Stomach (tissue), 9 donors: Measurements from ENCODE around the gene CASR. TPM values are rescaled to one million over a fixed set of nuclear protein-coding genes. Genes with fewer than 3 reads are reported as not detected.
A peak's percentile ranks its signal among the peaks of the same experiment; 100 is the strongest.

Source experiments
- DNase-seq, 2 donors: peaks; one replicate each; pipeline versions ENCODE4 v3.0.0 to v3.0.0-alpha.2; 2013 to 2019
- H3K27ac ChIP-seq, 5 donors: fragments of 200-600 bp in 4 of 5; sonication (generic) in 4 of 5; one replicate each; pipeline ENCODE4 v1.5.1; 2013 to 2019; ENCODE audit warnings: mild to moderate bottlenecking in 1 of 5, moderate library complexity in 1 of 5
- H3K27me3 ChIP-seq, 3 donors: fragments of 200-600 bp; sonication (generic); one replicate each; pipeline ENCODE4 v1.5.1; 2017 to 2019; ENCODE audit warnings: mixed run types in 1 of 3
- H3K36me3 ChIP-seq, 4 donors: fragments of 200-600 bp; sonication (generic); 1 replicate in 3 of 4; 2 replicates in 1 of 4; pipeline ENCODE4 v1.5.1; 2016 to 2019
- H3K4me1 ChIP-seq, 4 donors: fragments of 200-600 bp; sonication (generic); one replicate each; pipeline ENCODE4 v1.5.1; 2016 to 2019
- H3K4me3 ChIP-seq, 4 donors: fragments of 200-600 bp; sonication (generic) in 3 of 4; one replicate each; pipeline ENCODE4 v1.5.1; 2016 to 2019; ENCODE audit warnings: mild to moderate bottlenecking in 1 of 4
- H3K9me3 ChIP-seq, 4 donors: fragments of 200-600 bp; sonication (generic); one replicate each; pipeline ENCODE4 v1.5.1; 2016 to 2019
- CTCF ChIP-seq, 7 experiments: fragments of 450-650 bp in 4 of 7; fragments of 200-600 bp in 3 of 7; sonication (generic) in 3 of 7; IDR thresholded peaks; one replicate each; pipeline ENCODE4 v1.5.1; 2016 to 2019; ENCODE audit warnings: antibody characterized with exemption in 7 of 7, control low read depth in 2 of 7, mild to moderate bottlenecking in 1 of 7
- EP300 ChIP-seq: sonication (generic); formaldehyde crosslinking; IDR thresholded peaks from one replicate; pipeline ENCODE4 v1.6.1; 2017; ENCODE audit warnings: antibody characterized with exemption
- POLR2A ChIP-seq, 4 donors: fragments of 450-650 bp; IDR thresholded peaks; one replicate each; pipeline ENCODE4 v1.6.1; 2016; ENCODE audit warnings: antibody characterized with exemption in 4 of 4, control low read depth in 2 of 4, mild to moderate bottlenecking in 1 of 4, moderate library complexity in 1 of 4
- POLR2AphosphoS5 ChIP-seq, 3 donors: sonication (generic); formaldehyde crosslinking; IDR thresholded peaks; one replicate each; pipeline ENCODE4 v1.6.1; 2016; ENCODE audit warnings: antibody characterized with exemption in 3 of 3
- WGBS, 5 donors: extraction: QIAGEN DNeasy Blood & Tissue Kit in 3 of 5; methylation state at CpG; one replicate each; pipeline versions ENCODE4 v1.1.5 to v1.1.7; 2013 to 2018; 5-methylcytosine and 5-hydroxymethylcytosine counted together
- intact Hi-C: fragments of 100-400 bp; cut with DNase I; formaldehyde crosslinking; loops from one replicate; pipeline ENCODE4 v1.15.1; 2023; ENCODE audit warnings: low total_unique reads
- polyA plus RNA-seq, 3 donors: library from polyadenylated mRNA; stranded (reverse); fragments of 200-250 nt; gene quantifications; one replicate each; pipeline ENCODE4 v1.2.3, GENCODE V29; 2013
- total RNA-seq, 5 donors: library from RNA; depleted of rRNA; stranded (reverse); fragments of >200 nt; gene quantifications; one replicate each; pipeline versions ENCODE4 v1.1.0 to v1.2.3, GENCODE V29; 2014 to 2016
- donor health status: healthy with polysubstance abuse.
- donor health status: Bipolar disorder and iron deficiency.
- donor health status: healthy.

The CASR gene
- total and polyA plus RNA-seq, 8 donors = 0.03 to 3.0 (median 0.43) TPM; not detected in 4

GRCh38 chr3:122322095-122323075 lies 138.9 kb downstream of the CASR start:
- Histone ChIP-seq H3K36me3 (no peaks in the 10 kb centered on the region), H3K4me1 (peaks cover 0 to 14% (median 7%) of the 10 kb centered on the region in 4 donors), H3K27ac (peak overlapping the region in 4 of 5 donors; percentile 22 to 45 (median 34)), H3K4me3 (no peak overlapping the region), H3K9me3 (peaks cover 0 to 4% (median 0%) of the 10 kb centered on the region in 4 donors), H3K27me3 (no peaks in the 10 kb centered on the region)
- peak in 1 of 2 donors; percentile 53 for DNase-seq
- TF ChIP-seq POLR2A (IDR thresholded peaks at IDR 0.05) = no peak
- TF ChIP-seq POLR2AphosphoS5 (IDR thresholded peaks at IDR 0.05) = no peak
- TF ChIP-seq EP300 = no peak
- WGBS, 5 donors = 46 to 59% (median 53%) methylated on average over 5 of the region's 5 CpGs
- intact Hi-C loops = no loop called here

DNA sequence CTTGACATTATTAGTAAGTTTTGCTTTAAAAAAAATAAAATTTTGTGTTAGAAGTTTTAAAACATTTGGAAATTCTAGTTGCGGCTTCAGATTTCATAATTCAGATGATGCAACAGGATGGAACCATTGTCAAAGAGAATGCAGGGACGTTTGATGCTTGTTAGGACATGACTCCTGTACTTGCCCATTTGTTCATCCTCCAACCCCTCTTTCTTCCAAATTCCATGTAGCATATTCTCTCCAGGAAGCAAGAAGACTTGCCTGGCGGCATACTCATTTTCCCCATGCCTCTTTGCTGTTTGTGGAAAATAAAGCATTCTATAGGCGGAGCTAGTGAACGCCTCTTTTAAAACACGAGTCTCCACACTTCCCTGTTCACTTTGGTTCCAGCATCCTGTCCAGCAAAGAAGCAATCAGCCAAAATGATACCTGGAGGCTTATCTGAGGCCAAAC lies 141.4 kb downstream of the CASR start, which contains the start of gene CSTA:
Gene CSTA, plus strand, starts transcription at position 378 of the 453 bp plus-strand sequence. Its CDS starts 45 bp downstream, at position 423.
- peaks cover 0 to 14% (median 7%) of the 10 kb centered on the region in 4 donors for H3K4me1 ChIP-seq
- intact Hi-C loops = no loop called here
- H3K27me3 ChIP-seq = no peaks in the 10 kb centered on the region
- no peak within 1 kb of the TSS for H3K4me3 ChIP-seq
- no peaks in the 10 kb centered on the region for H3K9me3 ChIP-seq
- 33 to 47% (median 45%) methylated on average over 6 of the region's 6 CpGs for WGBS, 5 donors
- no peaks in the 10 kb centered on the region for H3K36me3 ChIP-seq
- TF ChIP-seq CTCF (IDR thresholded peaks at IDR 0.05) (no peak), POLR2A (IDR thresholded peaks at IDR 0.05) (no peak), POLR2AphosphoS5 (IDR thresholded peaks at IDR 0.05) (no peak), EP300 (no peak)
- no peak for DNase-seq
- H3K27ac ChIP-seq = peak within 1 kb of the TSS in 2 of 5 donors; percentile 30 to 38

DNA sequence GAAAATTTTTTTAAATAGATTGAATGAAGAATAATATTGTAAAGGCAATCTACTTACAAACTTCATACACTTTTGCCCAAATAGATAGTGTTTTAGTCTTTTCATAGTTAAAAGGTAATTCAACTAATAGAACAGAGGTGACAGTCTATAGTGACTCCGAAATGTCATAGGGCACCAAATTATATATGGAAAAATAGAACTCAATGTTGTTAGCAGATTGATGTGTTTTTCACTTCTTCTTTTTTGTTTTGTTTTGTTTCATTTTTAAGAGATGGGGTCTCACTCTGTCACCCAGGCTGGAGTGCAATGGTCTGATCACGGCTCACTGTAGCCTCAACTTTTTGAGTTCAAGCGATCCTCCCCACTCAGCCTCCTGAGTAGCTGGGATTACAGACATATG lies 142.3 kb downstream of the CASR start:
- whole genome bisulfite sequencing, 5 donors = 91 to 96% (median 94%) methylated on average over 3 of the region's 3 CpGs
- no peaks in the 10 kb centered on the region for H3K9me3 ChIP-seq
- no peak overlapping the region for H3K4me3 ChIP-seq
- H3K36me3 ChIP-seq = no peaks in the 10 kb centered on the region
- H3K4me1 ChIP-seq = peaks cover 0 to 14% (median 7%) of the 10 kb centered on the region in 4 donors
- TF ChIP-seq EP300 (no peak), CTCF (IDR thresholded peaks at IDR 0.05) (no peak), POLR2AphosphoS5 (IDR thresholded peaks at IDR 0.05) (no peak), POLR2A (IDR thresholded peaks at IDR 0.05) (no peak)
- intact Hi-C loops = no loop called here
- H3K27ac ChIP-seq = peak overlapping the region in 1 of 5 donors; percentile 27
- DNase-seq = no peak
- no peaks in the 10 kb centered on the region for H3K27me3 ChIP-seq

- Histone ChIP-seq H3K27ac (no peak overlapping the region), H3K27me3 (peaks cover 0 to 11% (median 0%) of the 10 kb centered on the region in 3 donors), H3K4me3 (no peak overlapping the region), H3K4me1 (no peaks in the 10 kb centered on the region), H3K9me3 (no peaks in the 10 kb centered on the region), H3K36me3 (no peaks in the 10 kb centered on the region)
- WGBS, 5 donors = 67 to 86% (median 78%) methylated on average over 4 of the region's 4 CpGs
- TF ChIP-seq EP300 = no peak
- TF ChIP-seq POLR2AphosphoS5 (IDR thresholded peaks at IDR 0.05) = no peak
- no peak for TF ChIP-seq POLR2A (IDR thresholded peaks at IDR 0.05)
- TF ChIP-seq CTCF (IDR thresholded peaks at IDR 0.05) = no peak
- intact Hi-C loops = no loop called here
- DNase-seq = no peak
Measured at GRCh38 chr3:122331886-122332285, 148.4 kb downstream of the CASR start.
